GM19023 (cell line): ENCODE results near the gene DENR.
"Not testable (repeated sequence)": the region's sequence is repeated elsewhere in the genome, so short reads cannot be mapped to it uniquely, and the experiment has no call there.

Experiments
- ATAC-seq: cut with Tn5 transposase; IDR thresholded peaks from one replicate; pipeline ENCODE4 v1.9.1; 2021; ENCODE audit warnings: mild to moderate bottlenecking, moderate library complexity; ENCODE audit not compliant: unreplicated experiment

DENR gene

DNA sequence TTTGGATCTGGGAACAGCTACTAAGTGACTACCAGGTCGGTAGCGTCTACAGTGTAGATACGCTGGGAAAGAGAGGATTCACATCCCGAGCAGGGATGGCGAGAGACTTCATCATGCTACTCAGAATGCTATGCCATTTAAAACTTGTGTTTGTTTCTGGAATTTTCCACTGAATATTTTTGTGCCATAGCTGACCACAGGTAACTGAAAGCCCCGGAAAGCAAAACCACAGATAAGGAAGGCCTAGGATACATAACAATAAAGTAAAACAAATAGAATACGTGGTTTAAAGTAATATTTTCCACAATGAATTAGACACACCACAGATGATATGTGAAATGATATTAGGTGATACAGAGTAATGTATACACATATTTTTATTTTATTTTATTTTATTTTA, 14.1 kb upstream of the DENR start:
- no peak for ATAC-seq

DNA sequence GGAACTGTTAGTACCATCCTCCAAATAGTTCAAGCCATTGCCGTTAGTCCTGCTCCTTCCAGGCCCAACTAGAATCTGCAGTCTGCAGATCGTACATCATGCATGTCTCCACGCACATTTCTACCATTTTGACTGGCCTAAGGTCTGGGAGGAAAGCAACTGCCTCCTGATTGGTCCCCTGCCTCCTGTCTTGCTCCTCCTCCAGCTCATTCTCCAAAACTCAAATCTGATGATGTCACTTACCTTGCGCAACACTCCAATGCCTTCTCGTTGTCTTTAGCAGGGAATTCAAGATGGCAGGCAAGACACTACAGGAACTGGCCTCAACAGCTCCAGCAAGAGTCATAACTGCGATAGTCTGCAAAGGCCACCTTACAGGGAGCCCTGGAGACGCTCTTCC, 12.3 kb upstream of the DENR start:
- no peak for ATAC-seq

DNA sequence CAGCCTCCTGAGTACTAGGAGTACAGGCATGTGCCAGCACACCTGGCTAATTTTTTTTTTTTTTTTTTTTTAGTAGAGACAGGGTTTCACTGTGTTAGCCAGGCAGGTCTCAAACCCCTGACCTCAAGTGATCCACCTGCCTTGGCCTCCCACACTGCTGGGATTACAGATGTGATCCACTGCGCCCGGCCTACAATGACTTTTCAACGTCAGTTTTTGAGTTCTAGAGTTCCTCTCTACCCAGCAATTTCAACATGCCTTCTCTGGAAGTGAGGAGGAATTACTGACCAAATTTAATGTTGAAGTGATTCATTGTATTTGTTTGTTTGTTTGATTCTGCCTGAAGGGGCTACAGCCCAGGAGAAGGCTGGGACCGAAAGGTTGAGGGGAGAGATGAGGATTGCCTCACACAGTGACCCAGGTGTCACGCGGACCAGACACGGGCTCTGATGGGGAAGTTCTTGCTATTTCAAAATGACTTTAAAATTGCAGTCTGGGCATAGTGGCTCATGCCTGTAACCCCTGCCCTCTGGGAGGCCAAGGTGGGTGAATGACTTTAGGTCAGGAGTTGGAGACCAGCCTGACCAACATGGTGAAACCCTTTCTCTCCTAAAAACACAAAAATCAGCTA, 8.6 kb upstream of the DENR start:
- ATAC-seq: no peak

DNA sequence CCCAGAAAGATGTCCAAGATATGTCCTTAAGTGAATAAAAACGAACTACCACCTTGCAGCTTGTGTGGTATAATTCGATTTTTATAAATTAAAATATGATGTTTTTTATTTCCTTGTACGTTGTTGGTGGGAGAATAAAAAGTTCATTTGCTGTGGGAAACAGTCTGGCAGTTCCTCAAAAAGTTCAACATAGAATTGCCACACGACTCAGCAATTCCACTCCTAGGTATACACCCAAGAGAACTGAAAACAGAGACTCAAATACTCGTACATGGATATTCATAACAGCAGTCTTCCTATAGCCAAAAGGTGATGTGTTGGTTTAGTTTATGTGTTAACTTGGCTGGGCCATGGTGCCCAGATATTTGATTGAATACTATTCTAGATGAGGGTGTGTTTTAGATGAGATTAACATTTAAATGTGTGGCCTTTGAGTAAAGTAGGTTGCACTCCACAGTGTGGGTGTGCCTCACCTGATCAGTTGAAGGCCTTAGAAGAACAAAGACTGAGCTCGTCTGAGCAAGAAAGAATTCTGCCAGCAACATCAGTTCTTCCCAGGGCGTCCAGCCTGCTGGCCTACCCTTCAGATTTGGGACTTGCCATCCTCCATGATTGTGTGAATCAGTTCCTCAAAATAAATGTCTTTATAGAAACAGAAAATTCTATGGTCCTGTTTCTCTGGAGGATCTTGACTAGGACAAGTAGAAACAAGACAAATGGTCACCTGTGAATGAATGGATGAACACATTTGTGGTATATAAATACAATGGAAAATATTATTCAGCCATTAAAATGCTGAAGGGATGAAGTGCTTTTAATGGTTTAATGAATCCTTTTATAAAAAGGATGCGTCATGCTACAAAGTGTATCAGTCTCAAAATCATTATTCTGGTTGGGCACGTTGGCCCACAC, 5.1 kb upstream of the DENR start:
- no peak for ATAC-seq

DNA sequence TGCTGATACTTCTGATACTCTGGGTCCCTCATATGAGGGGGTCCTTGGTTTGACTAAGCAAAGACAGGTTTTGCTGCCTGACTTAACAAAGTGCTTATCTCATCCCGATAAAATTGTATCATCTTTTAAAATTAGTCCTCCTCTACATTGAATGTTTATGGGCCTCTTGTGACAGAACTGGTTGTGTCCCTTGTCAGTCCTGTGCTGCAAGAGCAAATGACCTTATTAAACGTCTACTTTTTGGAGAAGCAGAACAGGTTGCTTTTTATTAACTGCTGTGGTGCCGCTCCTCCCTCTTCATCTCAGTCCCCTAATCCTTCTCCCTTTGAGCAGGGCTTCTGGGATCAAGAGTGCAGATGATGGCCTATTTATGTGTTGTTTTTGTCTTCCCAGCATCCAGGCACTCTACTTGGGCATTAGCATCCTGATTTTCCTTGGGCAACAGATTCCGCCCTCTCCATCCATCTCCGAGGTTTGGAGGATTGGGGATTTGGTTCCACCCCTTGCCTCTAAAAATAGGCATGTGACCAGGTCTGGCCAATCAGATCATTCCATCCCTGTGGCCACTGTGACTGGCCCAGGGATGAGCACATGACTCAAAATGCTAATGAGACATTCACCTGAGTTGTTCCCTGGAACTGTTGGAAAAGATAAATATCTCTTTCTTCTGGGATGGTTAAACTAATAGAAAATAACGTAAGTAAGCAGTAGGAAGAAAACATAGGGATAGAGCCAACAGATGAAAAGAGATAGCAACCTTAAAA, 2.9 kb upstream of the DENR start:
- no peak for ATAC-seq

DNA sequence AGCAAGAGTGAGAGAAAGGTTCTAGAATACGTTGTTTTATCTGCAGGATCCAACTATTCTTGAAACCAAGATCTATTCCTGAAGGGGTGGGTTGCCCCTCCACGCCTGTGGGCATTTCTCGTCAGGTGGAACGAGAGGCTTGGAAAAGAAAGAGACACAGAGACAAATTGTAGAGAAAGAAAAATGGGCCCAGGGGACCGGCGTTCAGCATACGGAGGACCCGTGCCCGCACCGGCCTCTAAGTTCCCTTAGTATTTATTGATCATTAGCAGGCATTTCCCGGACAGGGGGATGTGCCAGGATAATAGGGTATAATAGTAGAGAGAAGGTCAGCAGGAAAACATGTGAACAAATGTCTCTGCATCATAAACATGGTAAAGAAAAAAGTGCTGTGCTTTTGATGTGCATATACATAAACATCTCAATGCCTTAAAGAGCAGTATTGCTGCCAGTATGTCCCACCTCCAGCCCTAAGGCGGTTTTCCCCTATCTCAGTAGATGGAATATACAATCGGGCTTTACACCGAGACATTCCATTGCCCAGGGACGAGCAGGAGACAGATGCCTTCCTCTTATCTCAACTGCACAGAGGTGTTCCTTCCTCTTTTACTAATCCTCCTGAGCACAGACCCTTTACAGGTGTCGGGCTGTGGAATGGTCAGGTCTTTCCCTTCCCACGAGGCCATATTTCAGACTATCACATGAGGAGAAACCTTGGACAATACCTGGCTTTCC, 1.7 kb upstream of the DENR start:
- not testable (repeated sequence) for ATAC-seq

DNA sequence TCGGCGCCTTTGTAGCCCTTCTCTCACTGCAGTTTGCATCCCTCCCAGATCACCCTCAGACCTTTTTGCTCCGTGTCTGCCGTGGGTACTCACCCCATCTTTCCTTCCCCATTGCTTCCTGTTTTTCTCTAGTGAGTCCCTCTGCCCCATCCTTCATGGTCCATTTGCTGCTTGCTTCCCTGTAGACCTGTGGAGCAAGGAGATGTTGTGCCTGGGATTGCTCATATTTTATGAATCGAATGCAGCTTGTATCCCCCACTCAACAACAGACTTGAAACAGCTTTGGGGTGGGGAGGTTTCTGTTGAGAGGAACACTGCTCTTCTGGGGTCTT, 661 bp downstream of the DENR start:
- no peak for ATAC-seq

DNA sequence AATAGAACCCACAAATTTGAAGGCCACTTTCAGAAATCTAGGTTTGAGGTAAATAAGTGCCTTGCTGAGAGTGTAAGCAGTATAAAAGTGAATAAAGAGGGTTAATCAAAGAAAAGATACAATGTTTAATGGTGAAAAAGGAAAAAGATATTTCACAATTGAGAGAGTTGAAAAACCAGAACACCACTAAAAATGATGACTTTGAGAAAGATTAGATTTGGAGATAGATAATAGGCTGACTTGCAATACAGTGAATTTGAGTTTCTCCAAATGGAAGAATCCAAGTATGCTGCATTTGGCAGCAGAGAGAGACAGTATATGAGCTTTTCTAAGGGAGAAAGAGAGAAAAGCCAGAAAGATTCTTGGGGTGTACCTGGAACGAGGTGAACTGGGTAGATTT, 2.2 kb downstream of the DENR start:
- no peak for ATAC-seq

DNA sequence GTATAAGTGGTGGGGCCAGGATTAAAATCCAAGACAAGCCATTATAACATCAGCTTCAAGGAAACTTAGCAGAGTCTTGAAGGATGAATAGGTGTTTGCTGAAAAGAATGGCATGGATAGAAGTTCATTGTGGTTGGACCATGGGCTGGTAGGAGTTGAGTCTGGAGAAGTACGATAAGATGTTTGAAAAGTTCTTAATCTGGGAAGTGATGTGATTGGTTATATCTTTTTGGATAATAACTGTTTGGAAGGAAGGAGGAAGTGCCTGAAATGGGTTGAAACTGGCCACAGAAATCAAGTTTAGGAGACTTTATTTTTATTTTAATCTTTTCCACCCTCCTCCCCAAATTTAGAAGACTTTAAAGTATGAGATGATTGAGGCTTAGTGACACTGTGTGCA, 4.9 kb downstream of the DENR start:
- no peak for ATAC-seq

DNA sequence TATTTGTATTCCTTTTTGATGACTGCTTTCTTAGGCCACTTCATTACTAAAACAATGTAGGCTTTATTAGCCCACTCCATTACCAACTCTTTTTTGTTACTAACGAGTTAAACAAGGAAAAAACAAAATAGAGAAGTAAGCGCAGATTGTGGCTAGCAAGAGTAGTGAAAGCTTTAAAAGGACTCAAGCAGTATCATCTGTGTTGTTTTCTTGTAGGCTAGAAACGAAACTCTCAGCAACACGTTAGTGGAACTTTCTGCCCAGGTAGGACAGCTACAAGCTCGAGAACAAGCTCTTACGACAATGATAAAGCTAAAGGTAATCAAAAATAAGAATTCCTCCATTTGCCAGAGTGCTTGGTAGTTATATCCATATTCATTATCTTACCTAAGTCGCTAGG, 32.9 kb downstream of the DENR start:
- no peak for ATAC-seq

DNA sequence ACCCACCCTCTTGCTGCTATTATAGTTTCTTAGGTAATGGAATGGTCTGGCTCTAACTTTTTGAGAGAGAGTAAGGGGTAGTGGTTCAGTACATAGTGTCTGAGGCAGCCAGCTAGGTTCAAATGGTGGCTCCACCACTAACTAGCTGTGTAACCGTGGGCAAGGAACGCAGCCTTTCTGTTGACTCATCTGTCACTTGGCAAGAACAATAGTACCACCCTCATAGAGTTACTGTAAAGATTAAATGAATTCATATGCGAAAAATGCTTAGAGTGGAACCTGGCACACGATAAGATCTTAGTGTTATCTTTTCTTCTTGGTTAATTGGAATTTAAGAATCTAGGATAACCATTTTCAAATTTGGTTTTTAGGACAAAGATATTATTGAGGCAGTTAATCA, 35.8 kb downstream of the DENR start:
- ATAC-seq: no peak

DNA sequence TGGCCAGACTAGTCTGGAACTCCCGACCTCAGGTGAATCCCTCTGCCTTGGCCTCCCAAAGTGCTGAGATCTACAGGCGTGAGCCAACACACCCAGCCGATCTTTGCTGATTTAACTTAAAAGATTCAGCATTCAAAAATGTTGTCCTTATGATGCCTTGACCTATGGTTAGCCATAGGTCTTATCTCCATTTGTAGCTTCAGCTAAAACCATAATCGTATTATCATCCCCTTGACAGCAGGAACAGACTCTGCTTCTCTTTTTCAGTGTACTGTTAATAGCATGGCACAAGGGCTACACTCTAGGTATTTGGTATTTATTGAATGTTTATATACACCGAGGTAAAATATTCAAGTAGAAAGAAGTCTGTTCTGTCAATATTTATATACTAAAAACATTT, 37.0 kb downstream of the DENR start:
- no peak for ATAC-seq

DNA sequence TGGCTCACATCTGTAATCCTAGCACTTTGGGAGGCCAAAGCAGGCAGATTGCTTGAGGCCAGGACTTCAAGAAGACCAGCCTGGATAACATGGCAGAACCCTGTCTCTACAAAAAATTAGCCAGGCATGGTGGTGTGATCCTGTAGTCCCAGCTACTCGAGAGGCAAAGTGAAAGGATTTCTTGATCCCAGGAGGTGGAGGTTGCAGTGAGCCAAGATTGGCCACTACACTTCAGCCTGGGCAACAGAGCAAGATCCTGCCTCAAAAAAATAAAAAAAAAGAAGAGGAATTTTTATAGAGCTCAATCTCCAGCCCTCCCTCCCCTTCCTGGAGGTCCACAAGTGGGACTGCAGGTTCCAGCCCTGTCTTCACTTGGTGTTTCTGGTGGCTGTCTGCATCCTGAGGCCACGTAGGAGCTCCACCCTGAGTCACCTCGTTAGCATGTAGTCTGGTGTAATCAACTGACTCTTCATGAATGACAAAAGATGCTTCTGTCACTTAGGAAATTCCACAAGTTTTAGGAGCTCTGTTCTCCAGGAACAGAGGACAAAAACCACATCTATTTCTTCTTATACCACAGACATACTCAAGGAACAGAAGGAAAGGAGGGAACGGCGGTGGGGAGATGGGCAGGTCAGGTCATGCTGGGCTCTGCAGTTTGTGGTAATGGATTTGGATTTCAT, 37.9 kb downstream of the DENR start:
- ATAC-seq: no peak

DNA sequence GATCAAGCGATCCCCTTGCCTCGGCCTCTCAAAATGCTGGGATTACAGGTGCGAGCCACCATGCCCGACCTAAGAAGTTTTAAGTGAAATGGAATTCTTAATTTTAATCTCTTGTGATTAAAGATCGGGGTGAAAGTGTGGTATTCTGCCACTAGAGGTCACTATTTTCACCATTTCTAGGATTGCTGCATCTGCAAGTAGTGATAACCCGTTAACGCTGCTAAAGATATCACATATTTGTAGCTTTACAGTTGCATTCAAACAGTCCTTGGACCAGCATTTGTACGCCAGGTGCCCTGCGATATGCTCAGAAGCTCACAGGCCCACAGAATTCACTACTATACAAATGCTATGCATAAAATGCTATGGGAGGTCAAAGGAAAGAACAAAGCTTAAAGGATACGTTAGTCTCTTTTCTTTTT, 41.1 kb downstream of the DENR start:
- ATAC-seq: no peak

DNA sequence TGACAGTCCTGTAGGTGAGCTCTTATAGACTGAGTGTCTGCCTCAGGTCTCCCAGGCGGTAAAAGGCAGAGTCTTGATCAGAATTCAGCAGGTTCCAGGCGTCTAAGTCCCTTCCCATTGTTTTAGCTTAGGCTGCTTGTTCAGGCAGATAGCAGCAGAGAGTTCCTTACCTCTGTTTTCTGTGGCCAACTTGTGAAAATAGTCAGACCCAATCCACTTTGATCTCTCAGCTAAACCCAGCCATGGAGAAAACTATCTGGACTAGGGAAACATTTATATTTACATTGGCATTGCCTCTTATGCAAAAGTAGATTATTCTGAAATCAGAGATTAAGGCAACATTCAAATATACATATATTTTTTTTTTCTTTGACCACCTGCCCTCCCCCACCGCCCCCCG, 43.2 kb downstream of the DENR start:
- ATAC-seq: no peak

DNA sequence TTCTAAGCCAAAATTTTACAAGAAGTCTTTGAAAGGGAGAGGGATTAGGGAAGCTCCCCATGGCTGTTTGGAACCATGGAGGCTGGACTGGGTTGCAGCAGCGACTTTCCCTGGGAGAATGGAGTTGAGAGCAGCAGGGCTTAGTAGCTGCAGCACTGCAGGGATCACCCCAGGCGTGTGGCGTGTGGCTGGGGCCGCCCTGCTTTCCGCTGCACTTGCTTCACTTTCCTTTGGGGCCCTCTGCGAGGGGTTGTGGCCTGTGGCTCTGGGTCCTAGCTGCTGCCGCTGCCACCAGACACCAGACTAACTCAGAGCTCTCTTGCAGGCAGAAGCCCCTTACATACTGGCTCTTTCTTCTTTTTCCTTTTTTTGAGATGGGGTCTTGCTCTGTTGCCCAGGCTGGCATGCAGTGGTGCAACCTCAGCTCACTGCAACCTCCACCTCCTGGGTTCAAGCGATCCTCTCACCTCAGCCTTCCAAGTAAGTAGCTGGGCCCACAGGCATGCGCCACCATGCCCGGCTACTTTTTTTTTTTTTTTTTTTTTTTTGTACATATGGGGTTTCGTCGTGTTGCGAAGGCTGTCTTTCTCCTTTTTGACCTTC, 47.1 kb downstream of the DENR start:
- no peak for ATAC-seq

DNA sequence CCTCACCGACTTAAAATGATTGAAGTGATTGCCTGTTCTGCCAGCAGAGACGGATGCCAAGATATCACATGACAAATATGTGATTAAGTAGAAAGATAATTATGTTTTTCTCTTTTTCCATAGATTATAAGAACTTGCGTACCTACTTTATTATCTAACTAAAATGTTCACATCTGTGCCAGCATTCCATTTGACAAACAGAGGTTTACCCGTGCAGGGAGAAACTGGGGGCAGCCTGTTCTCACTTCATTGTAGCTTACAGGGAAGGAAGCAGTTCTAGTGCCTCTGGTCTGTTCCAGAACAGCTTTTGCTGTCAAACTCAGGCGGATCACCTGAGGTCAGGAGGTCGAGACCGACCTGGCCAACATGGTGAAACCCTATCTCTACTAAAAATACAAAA, 51.3 kb downstream of the DENR start:
- ATAC-seq: no peak

DNA sequence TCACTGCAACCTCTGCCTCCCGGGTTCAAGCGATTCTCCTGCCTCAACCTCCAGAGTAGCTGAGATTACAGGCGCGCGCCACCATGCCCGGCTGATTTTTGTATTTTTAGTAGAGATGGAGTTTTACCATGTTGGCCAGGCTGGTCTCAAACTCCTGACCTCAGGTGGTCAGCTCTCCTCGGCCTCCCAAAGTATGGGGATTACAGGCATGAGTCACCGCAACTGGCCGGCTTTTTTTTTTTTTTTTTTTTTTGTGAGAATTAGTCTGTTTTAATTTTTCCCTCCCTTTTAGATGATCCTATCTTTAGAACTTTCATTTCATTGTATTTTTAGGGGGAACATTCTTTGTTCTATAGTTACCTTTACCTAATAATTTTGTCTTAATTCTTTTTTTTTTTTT, 52.3 kb downstream of the DENR start:
- ATAC-seq: not testable (repeated sequence)

DNA sequence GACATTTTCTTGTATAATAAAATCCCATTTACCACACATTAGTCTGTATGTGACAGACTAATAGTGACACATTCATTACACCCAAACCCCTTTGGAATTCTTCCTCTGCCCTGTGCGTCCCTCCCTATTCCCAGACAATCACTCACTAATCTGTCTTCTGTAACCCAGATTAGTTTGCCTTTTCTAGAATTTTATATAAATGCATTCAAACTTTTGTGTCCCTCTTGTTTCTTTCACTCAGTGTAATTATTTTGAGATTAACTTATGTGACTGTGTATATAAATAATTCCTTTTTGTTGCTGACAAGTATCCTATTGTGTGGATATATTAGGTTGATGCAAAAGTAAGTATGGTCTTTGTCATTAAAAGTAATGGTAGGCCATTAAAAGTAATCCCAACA, 55.0 kb downstream of the DENR start:
- ATAC-seq: no peak

DNA sequence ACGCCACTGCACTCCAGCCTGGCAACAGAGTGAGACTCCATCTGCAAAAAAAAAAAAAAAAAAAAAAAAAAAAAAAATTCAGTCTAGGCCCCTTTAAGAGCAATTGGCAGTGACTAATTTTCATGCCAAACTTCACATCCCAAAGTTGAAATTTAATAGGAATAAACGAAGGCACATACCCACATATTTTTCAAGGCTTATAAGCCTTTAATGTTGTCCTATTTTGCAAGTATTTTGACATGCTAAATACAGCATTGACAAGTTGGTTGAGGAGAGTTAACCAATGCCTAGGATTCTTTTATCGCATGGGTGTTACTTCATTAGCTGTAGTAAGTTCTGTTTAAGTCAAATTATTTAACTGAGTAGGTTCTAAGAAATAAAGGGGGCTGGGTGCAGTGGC, 59.2 kb downstream of the DENR start:
- ATAC-seq: no peak
